ENCODE results near the gene GTF2H4.

GTF2H4 gene

DNA sequence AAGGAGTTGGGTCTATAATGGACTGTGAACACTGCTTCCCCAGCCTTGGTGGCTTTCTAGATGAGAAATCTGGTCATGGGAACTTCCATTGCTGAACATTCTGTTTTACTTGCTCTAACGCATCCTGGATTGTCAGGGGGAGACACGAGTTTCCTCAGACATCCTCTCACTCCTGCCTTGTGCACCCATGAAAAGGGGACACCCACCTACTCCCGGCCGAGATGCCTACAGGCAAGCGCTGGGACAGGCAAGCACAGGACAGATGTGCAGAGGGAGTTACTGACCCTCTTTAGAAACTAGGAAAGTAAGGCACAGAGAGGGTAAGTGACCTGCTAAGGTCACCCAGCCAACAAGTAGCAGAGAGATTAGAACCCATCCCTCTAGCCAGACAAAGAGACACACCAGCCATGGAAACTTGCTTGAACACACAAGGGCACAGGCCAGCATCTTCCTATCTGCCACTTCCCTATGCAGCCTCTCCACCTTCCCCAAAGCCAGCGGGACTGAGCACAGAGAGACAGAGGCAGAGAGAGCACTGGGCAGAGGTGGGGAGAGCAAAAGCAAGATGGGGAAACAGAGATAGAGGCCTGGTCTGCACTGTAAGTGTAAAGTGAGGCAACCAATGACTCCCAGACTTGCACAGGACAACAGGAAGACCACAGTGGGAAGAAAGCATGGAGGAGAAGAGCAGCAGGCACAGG, 24.8 kb downstream of the GTF2H4 start:
- H3K4me3 ChIP-seq (ENCODE audit: low read length): no peak overlapping the region
- H3K4me1 ChIP-seq (ENCODE audit: low read length): no peaks in the 10 kb centered on the region
- no peaks in the 10 kb centered on the region for H3K79me2 ChIP-seq (ENCODE audit: low read length)
- no peak overlapping the region for H3K4me2 ChIP-seq (ENCODE audit: low read length)
- H3K27me3 ChIP-seq (ENCODE audit: low read depth, low read length): no peaks in the 10 kb centered on the region
- H3K36me3 ChIP-seq (replicated peaks; ENCODE audit: low read depth, low read length): peaks cover 8% of the 10 kb centered on the region
- H4K20me1 ChIP-seq (ENCODE audit: insufficient read depth, low read length): no peaks in the 10 kb centered on the region
- no peak overlapping the region for H2AFZ ChIP-seq (ENCODE audit: low read depth, low read length)
- no peaks in the 10 kb centered on the region for H3K9me3 ChIP-seq (ENCODE audit: insufficient read depth, low read length)
- TF ChIP-seq EZH2phosphoT487 (IDR thresholded peaks at IDR 0.05; ENCODE audit: low read depth): no peak
- TF ChIP-seq, protein P1, sequence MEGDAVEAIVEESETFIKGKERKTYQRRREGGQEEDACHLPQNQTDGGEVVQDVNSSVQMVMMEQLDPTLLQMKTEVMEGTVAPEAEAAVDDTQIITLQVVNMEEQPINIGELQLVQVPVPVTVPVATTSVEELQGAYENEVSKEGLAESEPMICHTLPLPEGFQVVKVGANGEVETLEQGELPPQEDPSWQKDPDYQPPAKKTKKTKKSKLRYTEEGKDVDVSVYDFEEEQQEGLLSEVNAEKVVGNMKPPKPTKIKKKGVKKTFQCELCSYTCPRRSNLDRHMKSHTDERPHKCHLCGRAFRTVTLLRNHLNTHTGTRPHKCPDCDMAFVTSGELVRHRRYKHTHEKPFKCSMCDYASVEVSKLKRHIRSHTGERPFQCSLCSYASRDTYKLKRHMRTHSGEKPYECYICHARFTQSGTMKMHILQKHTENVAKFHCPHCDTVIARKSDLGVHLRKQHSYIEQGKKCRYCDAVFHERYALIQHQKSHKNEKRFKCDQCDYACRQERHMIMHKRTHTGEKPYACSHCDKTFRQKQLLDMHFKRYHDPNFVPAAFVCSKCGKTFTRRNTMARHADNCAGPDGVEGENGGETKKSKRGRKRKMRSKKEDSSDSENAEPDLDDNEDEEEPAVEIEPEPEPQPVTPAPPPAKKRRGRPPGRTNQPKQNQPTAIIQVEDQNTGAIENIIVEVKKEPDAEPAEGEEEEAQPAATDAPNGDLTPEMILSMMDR (IDR thresholded peaks at IDR 0.05; ENCODE audit: low read depth, low read length): no peak
- no peak overlapping the region for H3K27ac ChIP-seq (ENCODE audit: low read length)
- no peak overlapping the region for H3K9ac ChIP-seq (ENCODE audit: low read length)

DNA sequence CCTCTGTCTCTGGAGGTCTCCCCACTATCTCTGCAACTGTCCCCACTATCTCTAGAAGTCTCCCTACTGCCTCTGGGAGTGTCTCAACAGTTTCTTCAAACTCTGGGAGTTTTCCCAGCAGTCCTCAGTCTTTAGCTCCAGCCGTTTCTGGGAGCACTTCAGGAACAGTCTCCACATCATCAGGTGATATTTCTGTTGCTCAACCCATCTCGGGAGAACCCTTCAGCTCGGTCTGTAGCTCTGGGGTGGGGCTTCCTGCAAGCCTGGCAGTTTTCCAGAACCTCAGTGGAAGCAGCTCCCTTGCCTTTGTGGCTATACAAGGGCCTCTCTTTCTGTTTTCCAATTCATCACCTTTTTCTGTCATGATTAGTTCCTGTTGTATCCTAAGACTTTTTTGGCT, 27.0 kb downstream of the GTF2H4 start:
- no peaks in the 10 kb centered on the region for H3K79me2 ChIP-seq (ENCODE audit: low read length)
- H2AFZ ChIP-seq (ENCODE audit: low read depth, low read length): no peak overlapping the region
- TF ChIP-seq, protein P1 (IDR thresholded peaks at IDR 0.05; ENCODE audit: low read depth, low read length): no peak
- TF ChIP-seq EZH2phosphoT487 (IDR thresholded peaks at IDR 0.05; ENCODE audit: low read depth): no peak
- H3K27ac ChIP-seq (ENCODE audit: low read length): no peak overlapping the region
- H3K4me2 ChIP-seq (ENCODE audit: low read length): no peak overlapping the region
- no peaks in the 10 kb centered on the region for H4K20me1 ChIP-seq (ENCODE audit: insufficient read depth, low read length)
- no peaks in the 10 kb centered on the region for H3K36me3 ChIP-seq (replicated peaks; ENCODE audit: low read depth, low read length)
- no peak overlapping the region for H3K4me3 ChIP-seq (ENCODE audit: low read length)
- no peaks in the 10 kb centered on the region; the same call in 1 of the 2 replicates for H3K4me1 ChIP-seq (ENCODE audit: low read length)
- no peaks in the 10 kb centered on the region for H3K27me3 ChIP-seq (ENCODE audit: low read depth, low read length)
- H3K9me3 ChIP-seq (ENCODE audit: insufficient read depth, low read length): no peaks in the 10 kb centered on the region
- no peak overlapping the region for H3K9ac ChIP-seq (ENCODE audit: low read length)

DNA sequence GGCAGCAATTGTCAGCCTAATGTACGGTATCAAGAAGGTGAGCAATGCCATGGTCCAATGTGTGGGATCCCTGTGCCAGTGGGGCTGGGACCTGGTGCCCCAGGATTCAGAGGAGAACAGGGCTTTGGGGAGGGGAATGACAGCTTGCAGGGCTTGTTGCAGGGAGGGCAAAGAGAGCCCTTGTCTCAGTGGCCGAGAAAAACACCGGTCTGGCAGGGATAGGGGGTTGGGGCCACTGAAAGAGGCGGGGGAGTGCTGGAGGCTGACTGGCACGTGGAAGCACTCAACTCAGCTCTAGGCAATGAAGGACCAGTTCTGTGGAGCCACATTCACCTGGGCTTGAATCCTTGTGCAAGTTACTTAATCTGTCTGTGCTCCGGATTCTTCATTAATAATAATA, 29.3 kb downstream of the GTF2H4 start:
- TF ChIP-seq, protein P1 (IDR thresholded peaks at IDR 0.05; ENCODE audit: low read depth, low read length): no peak
- no peak for TF ChIP-seq EZH2phosphoT487 (IDR thresholded peaks at IDR 0.05; ENCODE audit: low read depth)
- Histone ChIP-seq H3K9me3 (ENCODE audit: insufficient read depth, low read length) (no peaks in the 10 kb centered on the region), H3K4me2 (ENCODE audit: low read length) (no peak overlapping the region)

DNA sequence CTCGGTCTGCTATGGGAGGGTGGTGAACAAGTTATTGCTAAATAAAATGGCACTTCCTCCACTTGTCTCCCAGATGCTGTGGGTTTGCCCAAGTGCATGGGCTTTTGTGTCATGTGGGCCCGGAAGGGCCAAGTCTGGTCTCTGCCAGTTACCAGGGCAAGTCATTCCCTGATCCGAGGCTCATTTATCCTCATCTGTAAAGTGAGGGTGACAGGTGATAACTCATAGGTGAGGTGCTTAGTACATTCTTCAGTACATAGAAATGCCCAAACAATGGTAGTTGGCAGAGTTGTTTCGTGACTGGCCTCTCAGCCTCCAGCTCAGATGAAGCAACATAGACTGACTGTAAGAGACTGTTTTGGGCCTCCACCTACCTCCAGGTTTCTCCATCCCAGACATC, 30.7 kb downstream of the GTF2H4 start:
- Histone ChIP-seq H3K4me1 (ENCODE audit: low read length) (peaks cover 15% of the 10 kb centered on the region), H3K79me2 (ENCODE audit: low read length) (no peaks in the 10 kb centered on the region), H3K4me2 (ENCODE audit: low read length) (no peak overlapping the region), H3K27ac (ENCODE audit: low read length) (no peak overlapping the region), H3K4me3 (ENCODE audit: low read length) (no peak overlapping the region), H3K9me3 (ENCODE audit: insufficient read depth, low read length) (no peaks in the 10 kb centered on the region), H3K9ac (ENCODE audit: low read length) (no peak overlapping the region), H4K20me1 (ENCODE audit: insufficient read depth, low read length) (no peaks in the 10 kb centered on the region), H3K27me3 (ENCODE audit: low read depth, low read length) (0 out of 2 replicates have a peak, but pooled peaks cover 4% of the 10 kb centered on the region), H3K36me3 (replicated peaks; ENCODE audit: low read depth, low read length) (no peaks in the 10 kb centered on the region), H2AFZ (ENCODE audit: low read depth, low read length) (no peak overlapping the region)
- TF ChIP-seq, protein P1 (IDR thresholded peaks at IDR 0.05; ENCODE audit: low read depth, low read length): no peak
- no peak for TF ChIP-seq EZH2phosphoT487 (IDR thresholded peaks at IDR 0.05; ENCODE audit: low read depth)

More for the DNA sequence above, 29.3 kb downstream of the GTF2H4 start:
- Histone ChIP-seq H3K4me1 (ENCODE audit: low read length) (peaks cover 15% of the 10 kb centered on the region), H3K27ac (ENCODE audit: low read length) (no peak overlapping the region), H3K36me3 (replicated peaks; ENCODE audit: low read depth, low read length) (no peaks in the 10 kb centered on the region), H3K4me3 (ENCODE audit: low read length) (no peak overlapping the region), H4K20me1 (ENCODE audit: insufficient read depth, low read length) (no peaks in the 10 kb centered on the region), H3K79me2 (ENCODE audit: low read length) (no peaks in the 10 kb centered on the region), H3K9ac (ENCODE audit: low read length) (no peak overlapping the region), H3K27me3 (ENCODE audit: low read depth, low read length) (no peaks in the 10 kb centered on the region), H2AFZ (ENCODE audit: low read depth, low read length) (no peak overlapping the region)

Measured in OCI-LY3 (cell line).